WTC11 (cell line): ENCODE measurements around the gene FBXO31.

Experiments
- CREB1 ChIP-seq: sonication (generic); formaldehyde crosslinking; IDR thresholded peaks from 2 replicates; pipeline ENCODE4 v1.8.0; 2023; ENCODE audit warnings: mild to moderate bottlenecking, missing genetic modification reagents
- CREM ChIP-seq: sonication (generic); formaldehyde crosslinking; IDR thresholded peaks from 2 replicates; pipeline ENCODE4 v1.8.1; 2022; ENCODE audit warnings: mild to moderate bottlenecking, missing genetic modification reagents, moderate library complexity
- NFE2L1 ChIP-seq: sonication (generic); formaldehyde crosslinking; IDR thresholded peaks from 2 replicates; pipeline ENCODE4 v1.8.1; 2023; ENCODE audit warnings: missing genetic modification reagents
- TEAD4 ChIP-seq: sonication (generic); formaldehyde crosslinking; IDR thresholded peaks from 2 replicates; pipeline ENCODE4 v1.8.0; 2022; ENCODE audit warnings: mild to moderate bottlenecking, missing genetic modification reagents
- TF ChIP-seq, protein P1 (sequence below): fragments of 200-600 bp; IDR thresholded peaks from 2 replicates; pipeline ENCODE4 v1.8.0; 2022; ENCODE audit warnings: antibody characterized with exemption
- TF ChIP-seq, protein P2 (sequence below): sonication (generic); formaldehyde crosslinking; IDR thresholded peaks from 2 replicates; pipeline ENCODE4 v1.8.0; 2022; ENCODE audit warnings: mild to moderate bottlenecking, missing genetic modification reagents
- TF ChIP-seq, protein P3 (sequence below): sonication (generic); formaldehyde crosslinking; IDR thresholded peaks from 2 replicates; pipeline ENCODE4 v1.8.0; 2022; ENCODE audit warnings: mild to moderate bottlenecking, missing genetic modification reagents
- TF ChIP-seq, protein P4 (sequence below): sonication (generic); formaldehyde crosslinking; IDR thresholded peaks from 2 replicates; pipeline ENCODE4 v1.8.0; 2022; ENCODE audit warnings: mild to moderate bottlenecking, missing genetic modification reagents

DNA sequence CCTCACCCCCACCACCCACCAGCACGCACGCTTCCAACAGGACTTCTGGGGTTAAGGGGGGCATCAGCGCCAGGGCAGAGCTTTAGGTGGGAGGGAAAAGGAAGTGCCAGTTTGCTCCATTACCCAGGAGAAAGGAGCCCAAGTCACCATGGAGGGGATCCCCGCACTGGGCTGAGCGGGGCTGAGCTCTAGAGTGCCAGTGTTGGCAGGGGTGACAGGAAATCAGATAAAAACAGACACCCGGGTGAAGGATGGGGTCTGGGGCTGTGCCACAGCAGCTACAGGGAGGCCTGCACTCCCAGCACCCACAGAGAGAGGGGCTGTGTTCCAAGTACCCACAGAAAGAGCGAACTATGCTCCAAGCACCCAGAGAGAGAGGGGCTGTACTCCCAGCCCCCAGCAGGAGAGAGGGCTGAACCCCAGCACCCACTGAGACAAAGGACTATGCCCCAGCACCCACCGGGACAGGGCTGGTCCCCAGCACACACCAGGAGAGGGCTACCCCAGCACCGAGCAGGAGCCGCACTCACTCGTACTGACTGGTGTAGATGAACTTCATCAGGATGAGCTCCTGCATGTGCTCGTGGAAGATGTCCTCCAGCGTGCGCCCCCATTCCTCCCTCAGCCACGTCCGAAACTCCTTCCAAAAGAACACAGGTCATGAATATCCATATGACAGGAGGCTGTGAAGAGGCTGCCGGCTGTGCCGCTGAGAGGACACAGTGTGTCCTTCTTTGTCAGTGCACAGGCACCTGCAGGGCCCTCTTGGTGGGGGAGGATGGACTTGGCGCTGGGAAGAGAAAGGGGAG is 47.7 kb downstream of the FBXO31 start:
- TF ChIP-seq CREM = no peak
- no peak for TF ChIP-seq TEAD4 (CRISPR knock-in tag)
- TF ChIP-seq, protein P1, sequence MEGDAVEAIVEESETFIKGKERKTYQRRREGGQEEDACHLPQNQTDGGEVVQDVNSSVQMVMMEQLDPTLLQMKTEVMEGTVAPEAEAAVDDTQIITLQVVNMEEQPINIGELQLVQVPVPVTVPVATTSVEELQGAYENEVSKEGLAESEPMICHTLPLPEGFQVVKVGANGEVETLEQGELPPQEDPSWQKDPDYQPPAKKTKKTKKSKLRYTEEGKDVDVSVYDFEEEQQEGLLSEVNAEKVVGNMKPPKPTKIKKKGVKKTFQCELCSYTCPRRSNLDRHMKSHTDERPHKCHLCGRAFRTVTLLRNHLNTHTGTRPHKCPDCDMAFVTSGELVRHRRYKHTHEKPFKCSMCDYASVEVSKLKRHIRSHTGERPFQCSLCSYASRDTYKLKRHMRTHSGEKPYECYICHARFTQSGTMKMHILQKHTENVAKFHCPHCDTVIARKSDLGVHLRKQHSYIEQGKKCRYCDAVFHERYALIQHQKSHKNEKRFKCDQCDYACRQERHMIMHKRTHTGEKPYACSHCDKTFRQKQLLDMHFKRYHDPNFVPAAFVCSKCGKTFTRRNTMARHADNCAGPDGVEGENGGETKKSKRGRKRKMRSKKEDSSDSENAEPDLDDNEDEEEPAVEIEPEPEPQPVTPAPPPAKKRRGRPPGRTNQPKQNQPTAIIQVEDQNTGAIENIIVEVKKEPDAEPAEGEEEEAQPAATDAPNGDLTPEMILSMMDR = no peak
- TF ChIP-seq, protein P2, sequence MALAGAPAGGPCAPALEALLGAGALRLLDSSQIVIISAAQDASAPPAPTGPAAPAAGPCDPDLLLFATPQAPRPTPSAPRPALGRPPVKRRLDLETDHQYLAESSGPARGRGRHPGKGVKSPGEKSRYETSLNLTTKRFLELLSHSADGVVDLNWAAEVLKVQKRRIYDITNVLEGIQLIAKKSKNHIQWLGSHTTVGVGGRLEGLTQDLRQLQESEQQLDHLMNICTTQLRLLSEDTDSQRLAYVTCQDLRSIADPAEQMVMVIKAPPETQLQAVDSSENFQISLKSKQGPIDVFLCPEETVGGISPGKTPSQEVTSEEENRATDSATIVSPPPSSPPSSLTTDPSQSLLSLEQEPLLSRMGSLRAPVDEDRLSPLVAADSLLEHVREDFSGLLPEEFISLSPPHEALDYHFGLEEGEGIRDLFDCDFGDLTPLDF (CRISPR knock-in tag) = no peak
- TF ChIP-seq, protein P3, sequence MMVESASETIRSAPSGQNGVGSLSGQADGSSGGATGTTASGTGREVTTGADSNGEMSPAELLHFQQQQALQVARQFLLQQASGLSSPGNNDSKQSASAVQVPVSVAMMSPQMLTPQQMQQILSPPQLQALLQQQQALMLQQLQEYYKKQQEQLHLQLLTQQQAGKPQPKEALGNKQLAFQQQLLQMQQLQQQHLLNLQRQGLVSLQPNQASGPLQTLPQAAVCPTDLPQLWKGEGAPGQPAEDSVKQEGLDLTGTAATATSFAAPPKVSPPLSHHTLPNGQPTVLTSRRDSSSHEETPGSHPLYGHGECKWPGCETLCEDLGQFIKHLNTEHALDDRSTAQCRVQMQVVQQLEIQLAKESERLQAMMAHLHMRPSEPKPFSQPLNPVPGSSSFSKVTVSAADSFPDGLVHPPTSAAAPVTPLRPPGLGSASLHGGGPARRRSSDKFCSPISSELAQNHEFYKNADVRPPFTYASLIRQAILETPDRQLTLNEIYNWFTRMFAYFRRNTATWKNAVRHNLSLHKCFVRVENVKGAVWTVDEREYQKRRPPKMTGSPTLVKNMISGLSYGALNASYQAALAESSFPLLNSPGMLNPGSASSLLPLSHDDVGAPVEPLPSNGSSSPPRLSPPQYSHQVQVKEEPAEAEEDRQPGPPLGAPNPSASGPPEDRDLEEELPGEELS (CRISPR knock-in tag) = no peak
- no peak for TF ChIP-seq CREB1 (CRISPR knock-in tag)
- TF ChIP-seq, protein P4, sequence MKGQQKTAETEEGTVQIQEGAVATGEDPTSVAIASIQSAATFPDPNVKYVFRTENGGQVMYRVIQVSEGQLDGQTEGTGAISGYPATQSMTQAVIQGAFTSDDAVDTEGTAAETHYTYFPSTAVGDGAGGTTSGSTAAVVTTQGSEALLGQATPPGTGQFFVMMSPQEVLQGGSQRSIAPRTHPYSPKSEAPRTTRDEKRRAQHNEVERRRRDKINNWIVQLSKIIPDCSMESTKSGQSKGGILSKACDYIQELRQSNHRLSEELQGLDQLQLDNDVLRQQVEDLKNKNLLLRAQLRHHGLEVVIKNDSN (CRISPR knock-in tag) = no peak
- TF ChIP-seq NFE2L1 (CRISPR knock-in tag) = no peak
